ENCODE results near the gene OPN1SW. TPM values are rescaled to one million over a fixed set of nuclear protein-coding genes. Genes with fewer than 3 reads are reported as not detected.

OPN1SW gene
- total and polyA plus RNA-seq, 9 of the 15 experiments (the other 6 are each of a cell fraction or from before 2014, with no cell fraction given), result 0.84 to 1.0 TPM; not detected in 7

DNA sequence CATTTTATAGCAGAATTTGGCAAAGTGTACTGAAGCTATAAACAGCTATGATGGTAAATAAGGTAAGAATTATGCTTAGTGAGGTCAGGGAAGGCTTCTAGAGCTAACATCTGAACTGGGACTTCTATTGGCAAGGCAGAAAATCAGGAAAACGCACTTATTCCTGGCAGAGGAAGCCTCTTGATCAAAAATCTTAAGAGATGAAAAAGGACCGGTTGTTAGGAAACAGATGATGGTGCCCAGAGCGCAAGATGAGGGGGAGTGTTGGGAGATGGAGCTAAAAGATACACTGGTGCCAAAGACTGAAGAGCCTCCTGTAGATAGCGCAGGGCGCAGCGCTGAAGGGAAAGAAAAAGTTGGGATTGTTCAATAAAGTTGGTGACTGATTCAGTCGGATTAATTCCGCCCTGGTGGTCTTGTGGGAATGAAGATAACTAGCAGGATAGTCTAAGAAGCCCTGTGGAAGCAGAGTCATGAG, 37.0 kb downstream of the OPN1SW start (continued):
- TF ChIP-seq ZBTB43 (CRISPR knock-in tag; IDR thresholded peaks at IDR 0.05) (peak; percentile 90; the same call in 1 of the 2 replicates), RBM15 (IDR thresholded peaks at IDR 0.05; ENCODE audit: insufficient read depth, low read length) (no peak), SAFB (IDR thresholded peaks at IDR 0.05; ENCODE audit: borderline replicate concordance, low read depth, low read length) (no peak), KDM1A (IDR thresholded peaks at IDR 0.05) (peak; percentile 77 to 78), SMAD3 (CRISPR knock-in tag; conservative IDR thresholded peaks at IDR 0.05) (peak; percentile 70; the same call in 1 of the 2 replicates), ZNF507 (tag; conservative IDR thresholded peaks at IDR 0.05) (no peak), OTX1 (CRISPR knock-in tag; IDR thresholded peaks at IDR 0.05) (peak; percentile 76; the same call in 1 of the 2 replicates), NFIC (IDR thresholded peaks at IDR 0.05) (peak; percentile 81), NR2F6 (CRISPR knock-in tag; IDR thresholded peaks at IDR 0.05) (no peak), BDP1 (IDR thresholded peaks at IDR 0.05; ENCODE audit: insufficient read depth, insufficient read length) (no peak), ZNF143 (CRISPR knock-in tag; IDR thresholded peaks at IDR 0.05) (no peak), MECOM (CRISPR knock-in tag; IDR thresholded peaks at IDR 0.05) (peak; percentile 60), CREB5 (CRISPR knock-in tag; IDR thresholded peaks at IDR 0.05) (no peak), FOXP4 (CRISPR knock-in tag; IDR thresholded peaks at IDR 0.05; ENCODE audit: borderline replicate concordance) (peak; percentile 21; the same call in 1 of the 2 replicates), ZKSCAN3 (CRISPR knock-in tag; IDR thresholded peaks at IDR 0.05) (no peak), NRF1 (conservative IDR thresholded peaks at IDR 0.05 in 1 of 2, IDR thresholded peaks at IDR 0.05 in 1 of 2) (no peak), MIER1 (IDR thresholded peaks at IDR 0.05; ENCODE audit: low read depth) (peak; percentile 74; the same call in 1 of the 2 replicates), NKRF (IDR thresholded peaks at IDR 0.05; ENCODE audit: borderline replicate concordance) (peak; percentile 64; the same call in 1 of the 2 replicates)
- TF ChIP-seq, protein P1, sequence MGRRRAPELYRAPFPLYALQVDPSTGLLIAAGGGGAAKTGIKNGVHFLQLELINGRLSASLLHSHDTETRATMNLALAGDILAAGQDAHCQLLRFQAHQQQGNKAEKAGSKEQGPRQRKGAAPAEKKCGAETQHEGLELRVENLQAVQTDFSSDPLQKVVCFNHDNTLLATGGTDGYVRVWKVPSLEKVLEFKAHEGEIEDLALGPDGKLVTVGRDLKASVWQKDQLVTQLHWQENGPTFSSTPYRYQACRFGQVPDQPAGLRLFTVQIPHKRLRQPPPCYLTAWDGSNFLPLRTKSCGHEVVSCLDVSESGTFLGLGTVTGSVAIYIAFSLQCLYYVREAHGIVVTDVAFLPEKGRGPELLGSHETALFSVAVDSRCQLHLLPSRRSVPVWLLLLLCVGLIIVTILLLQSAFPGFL (CRISPR knock-in tag; IDR thresholded peaks at IDR 0.05), result peak; percentile 97
- TF ChIP-seq, protein P2, sequence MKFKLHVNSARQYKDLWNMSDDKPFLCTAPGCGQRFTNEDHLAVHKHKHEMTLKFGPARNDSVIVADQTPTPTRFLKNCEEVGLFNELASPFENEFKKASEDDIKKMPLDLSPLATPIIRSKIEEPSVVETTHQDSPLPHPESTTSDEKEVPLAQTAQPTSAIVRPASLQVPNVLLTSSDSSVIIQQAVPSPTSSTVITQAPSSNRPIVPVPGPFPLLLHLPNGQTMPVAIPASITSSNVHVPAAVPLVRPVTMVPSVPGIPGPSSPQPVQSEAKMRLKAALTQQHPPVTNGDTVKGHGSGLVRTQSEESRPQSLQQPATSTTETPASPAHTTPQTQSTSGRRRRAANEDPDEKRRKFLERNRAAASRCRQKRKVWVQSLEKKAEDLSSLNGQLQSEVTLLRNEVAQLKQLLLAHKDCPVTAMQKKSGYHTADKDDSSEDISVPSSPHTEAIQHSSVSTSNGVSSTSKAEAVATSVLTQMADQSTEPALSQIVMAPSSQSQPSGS (CRISPR knock-in tag; IDR thresholded peaks at IDR 0.05), result no peak

Data from K562 (cell line).